CD4-positive, alpha-beta T cell treated with Interleukin-17A for 1 hour (primary cell): ENCODE data around the gene DIDO1.
"Not testable (repeated sequence)": the region's sequence is repeated elsewhere in the genome, so short reads cannot be mapped to it uniquely, and the experiment has no call there.

Source experiments
- DNase-seq: peaks from one replicate; pipeline ENCODE4 v3.0.0-alpha.2; 2020

Gene DIDO1

GRCh38 chr20:62925420-62926228, 681 bp downstream of the DIDO1 start:
- DNase-seq: peak; percentile 65

DNA sequence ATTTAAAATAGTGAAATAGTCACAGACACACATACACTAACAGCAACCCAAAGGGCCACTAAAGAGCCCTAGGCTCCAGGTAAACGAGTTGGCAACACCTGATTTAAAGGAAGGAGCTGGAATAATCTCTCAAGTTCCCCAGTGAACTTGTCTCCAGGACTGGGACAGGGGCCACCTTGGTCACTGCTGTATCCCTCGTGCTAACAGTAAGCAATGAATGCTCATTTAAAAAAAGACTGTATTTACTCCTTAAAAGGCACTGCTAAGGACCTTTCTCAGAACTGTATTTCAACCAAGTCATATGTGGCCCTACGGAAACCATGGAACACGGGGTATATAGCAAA, 1.3 kb downstream of the DIDO1 start:
- no peak for DNase-seq

DNA sequence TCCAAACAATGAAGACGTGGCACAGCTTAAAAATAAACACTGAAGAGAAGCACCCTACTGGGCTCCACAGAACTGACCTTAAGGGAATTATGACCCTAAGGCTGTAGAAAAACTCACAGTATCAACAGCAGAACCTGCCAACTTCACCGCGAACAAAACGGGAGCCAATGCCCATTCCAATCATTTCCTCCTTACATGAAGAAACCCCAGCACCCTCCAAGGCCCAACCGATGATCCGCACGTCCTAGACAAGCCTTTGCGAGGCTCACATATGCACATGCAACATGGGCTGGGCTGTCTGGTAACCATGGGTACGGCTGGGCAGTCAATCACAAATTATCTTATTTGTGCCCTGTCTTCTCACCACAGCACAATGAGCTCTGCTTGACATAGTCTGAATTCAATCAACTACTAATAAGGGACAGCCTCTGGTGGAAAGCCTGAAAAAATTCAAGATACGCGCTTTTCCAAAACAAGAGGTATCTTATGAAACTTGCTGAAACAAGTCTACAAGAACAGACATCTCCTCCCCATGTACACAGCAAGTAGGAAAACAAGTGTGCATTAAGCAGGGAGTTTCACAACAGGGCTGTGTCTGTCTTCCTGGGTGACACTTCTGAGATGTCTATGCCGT, 1.7 kb downstream of the DIDO1 start:
- peak; percentile 66 for DNase-seq

DNA sequence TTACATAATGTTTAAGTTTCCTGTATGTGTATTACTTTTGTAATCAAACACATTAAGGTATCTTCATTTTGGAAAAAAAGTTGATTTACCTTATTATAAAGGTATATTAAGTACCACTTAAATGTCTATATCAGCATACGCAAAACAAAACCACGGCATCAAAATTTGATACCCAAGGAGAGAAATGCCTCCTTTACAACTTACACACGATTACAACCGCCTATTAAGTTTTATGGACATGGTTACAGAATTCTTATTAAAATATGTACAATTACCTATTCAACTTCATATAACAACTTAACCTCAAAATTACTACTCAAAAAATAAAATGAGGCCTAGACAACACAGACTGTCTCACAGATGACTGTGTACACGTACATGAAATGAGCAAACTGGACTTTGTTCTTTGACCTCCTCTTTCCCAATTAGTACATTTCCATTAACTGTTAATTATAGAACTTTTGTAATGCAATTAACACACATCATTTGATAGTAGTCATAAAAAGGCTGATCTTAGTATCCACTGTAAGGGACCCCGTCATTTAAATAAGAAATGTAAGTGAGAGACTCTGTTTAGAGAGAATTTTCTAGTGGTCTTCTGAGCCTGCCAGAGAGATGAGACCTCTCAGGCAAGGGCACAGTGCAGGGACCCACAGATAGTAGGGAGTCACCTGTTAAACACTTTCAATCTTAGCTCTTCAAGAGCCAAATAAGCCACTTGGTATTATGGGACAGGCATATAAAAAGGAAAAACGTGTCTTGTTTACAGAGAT, 2.5 kb downstream of the DIDO1 start:
- no peak for DNase-seq

- not testable (repeated sequence) for DNase-seq
These were observed 3.1 kb downstream of the DIDO1 start for GRCh38 chr20:62923059-62923668.

DNA sequence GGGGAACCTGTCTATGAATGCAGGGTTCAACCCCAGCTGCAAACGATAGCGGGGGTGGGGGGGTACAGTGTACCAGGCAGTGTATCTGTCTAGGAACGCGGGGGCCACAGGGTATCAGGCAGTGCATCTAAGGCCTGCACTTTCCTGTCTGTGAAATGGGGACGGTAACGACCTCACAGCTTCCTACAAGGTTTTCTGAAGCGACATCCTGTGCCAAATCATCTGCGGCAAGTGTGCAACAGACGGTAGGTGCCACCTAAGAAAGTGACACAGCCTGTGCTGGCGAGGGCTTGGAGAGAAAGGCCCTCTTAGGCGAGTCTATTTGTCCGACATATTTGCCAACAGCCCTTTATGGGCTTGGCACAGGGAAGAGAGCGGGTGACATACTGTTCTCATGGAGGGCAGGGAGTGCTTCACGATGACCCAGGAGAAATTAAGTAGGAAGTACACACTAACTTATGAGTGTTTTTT, 3.8 kb downstream of the DIDO1 start:
- peak; percentile 76 for DNase-seq

DNA sequence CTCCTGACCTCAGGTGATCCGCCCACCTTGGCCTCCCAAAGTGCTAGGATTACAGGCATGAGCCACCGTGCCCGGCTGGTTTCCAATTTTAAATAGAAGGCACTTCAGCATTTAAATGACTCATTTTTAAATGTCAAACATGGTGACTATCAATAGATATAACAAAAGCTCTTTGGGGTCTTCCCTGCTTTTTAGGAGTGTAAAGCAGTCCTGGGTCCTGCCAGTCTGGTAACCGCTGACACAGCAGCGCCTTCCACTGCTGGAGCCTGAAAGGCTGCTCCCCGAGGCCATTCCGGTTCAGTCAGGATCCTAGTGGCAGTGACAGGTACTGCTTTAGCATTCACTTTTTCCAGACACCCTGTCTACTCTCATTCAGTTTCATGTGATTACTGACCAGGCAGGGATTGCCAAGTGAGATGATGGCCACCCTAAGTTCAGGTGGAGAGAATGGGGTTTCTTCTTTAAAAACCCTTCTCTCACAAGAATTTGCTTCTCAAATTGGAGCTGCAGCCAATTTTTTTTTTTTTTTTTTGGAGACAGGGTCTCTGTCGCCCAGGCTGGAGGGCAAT, 5.1 kb downstream of the DIDO1 start:
- DNase-seq: peak; percentile 79

DNA sequence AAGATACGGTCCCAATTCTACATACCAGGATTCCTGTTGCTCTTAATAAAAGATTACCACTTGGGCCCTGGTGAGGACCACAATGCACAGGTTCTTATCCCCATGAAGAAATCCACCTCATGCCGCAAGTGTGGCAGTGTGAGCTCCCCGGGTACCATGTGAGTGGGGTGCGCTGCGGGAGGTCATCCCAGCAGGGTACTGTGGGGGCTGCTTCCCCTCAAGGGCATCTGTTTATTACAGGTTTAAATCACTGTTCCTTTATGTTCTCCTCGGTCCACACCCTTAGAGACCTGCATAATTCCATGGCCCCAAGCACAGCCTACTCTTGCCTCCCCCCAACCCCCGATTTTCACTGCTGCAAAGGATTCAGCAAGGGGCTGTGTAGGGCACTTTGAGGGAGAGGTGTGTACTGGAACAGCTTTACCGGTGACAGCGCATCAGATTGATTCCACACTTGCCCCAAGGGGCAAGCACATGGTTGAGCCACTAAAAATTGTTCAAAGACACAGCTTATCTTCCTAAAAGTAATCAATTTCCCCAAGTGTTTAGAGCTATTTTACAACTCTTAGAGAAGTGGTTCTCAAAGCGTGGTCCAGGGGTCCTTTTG, 6.2 kb downstream of the DIDO1 start:
- DNase-seq: no peak

GRCh38 chr20:62918831-62919230, 7.5 kb downstream of the DIDO1 start:
- peak; percentile 68 for DNase-seq

DNA sequence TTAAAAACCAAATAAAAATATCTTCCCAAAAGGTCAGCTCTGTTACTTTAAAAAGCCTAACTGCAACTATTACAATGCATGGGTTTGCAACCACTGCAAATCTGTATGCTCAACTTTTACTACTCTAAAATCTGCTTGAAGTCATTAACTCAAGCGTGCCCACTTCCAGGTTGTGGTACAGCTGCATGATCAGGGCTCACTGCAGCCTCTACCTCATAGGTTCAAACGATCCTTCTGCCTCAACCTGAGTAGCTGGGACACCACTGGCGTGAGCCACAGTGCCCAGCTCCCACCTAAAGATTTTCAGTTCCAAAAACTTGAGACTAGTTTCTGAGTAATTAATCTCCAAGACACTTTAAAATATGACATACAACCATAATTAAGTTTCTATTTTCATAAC, 8.2 kb downstream of the DIDO1 start:
- peak; percentile 35 for DNase-seq

GRCh38 chr20:62917720-62918119, 8.6 kb downstream of the DIDO1 start:
- DNase-seq: no peak

GRCh38 chr20:62916703-62917476, 9.4 kb downstream of the DIDO1 start:
- DNase-seq: no peak

DNA sequence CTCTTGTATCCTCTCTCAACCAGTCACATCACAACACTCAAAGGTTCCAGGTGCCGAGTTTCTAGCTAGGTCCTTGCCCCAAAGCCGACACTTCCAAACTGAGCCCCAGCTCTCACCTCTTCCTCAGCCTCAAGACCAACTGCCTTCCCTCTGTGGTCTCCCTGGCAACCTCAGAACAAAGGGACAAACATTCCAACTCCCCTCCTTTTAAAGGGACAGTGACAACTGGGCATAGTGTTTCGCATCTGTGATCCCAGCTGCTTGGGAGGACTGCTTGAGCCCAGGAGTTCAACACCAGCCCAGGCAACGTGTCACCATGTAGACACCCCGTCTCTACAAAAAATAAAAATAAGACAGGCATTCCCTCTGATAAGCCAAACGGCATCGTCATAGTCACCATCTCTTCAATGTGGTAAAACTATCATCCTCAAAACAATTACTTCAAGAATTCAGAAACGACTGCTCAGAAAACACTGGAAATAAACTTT, 11.3 kb downstream of the DIDO1 start:
- DNase-seq: peak; percentile 43

DNA sequence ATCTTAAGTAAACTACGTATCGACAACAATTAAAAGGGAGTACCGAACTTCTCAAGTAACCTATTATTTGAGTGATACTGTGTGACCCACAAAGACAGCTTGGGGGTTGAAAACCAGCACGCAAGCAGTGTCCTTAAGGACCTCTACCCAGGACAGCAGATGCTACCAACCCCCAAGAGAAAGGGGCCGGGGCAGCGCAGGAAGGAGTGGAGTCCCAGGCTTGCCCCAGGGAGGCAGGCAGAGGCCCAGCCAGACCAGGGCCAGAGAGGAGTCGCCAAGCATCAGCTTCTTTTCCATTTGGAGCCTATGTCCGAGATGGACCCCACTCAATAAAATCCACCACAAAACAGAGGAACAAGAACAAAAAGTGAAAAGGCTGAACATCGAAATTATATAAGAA, 11.9 kb downstream of the DIDO1 start:
- no peak for DNase-seq

DNA sequence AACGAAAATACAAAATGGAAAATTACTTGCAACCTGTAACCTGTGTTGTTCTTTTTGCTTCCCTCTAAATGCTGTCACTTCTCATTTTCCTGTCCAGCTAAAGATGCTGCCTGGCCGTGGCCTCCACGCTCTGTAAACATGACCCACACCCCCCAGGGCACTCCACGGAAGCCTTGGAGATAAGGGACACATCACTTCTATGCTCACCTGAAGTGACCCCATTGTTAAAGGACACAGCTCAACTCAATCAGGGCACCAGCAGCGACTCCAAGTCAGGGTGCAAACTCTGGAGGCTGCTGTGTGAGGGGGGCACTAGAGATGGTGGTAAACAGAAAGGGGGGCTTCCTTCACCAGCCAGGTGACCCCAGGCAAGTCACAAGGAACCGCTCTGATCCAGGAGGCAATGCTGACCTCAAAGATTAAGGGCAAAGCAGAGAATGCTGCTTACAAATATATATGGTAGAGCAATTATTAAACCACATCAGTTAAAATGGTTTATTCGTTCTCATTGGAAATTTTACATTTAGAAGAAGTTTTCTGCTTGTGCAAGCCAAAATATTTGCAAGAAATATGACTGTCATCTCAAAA, 13.2 kb downstream of the DIDO1 start:
- DNase-seq: no peak

GRCh38 chr20:62911701-62912280, 14.5 kb downstream of the DIDO1 start:
- DNase-seq: no peak

DNA sequence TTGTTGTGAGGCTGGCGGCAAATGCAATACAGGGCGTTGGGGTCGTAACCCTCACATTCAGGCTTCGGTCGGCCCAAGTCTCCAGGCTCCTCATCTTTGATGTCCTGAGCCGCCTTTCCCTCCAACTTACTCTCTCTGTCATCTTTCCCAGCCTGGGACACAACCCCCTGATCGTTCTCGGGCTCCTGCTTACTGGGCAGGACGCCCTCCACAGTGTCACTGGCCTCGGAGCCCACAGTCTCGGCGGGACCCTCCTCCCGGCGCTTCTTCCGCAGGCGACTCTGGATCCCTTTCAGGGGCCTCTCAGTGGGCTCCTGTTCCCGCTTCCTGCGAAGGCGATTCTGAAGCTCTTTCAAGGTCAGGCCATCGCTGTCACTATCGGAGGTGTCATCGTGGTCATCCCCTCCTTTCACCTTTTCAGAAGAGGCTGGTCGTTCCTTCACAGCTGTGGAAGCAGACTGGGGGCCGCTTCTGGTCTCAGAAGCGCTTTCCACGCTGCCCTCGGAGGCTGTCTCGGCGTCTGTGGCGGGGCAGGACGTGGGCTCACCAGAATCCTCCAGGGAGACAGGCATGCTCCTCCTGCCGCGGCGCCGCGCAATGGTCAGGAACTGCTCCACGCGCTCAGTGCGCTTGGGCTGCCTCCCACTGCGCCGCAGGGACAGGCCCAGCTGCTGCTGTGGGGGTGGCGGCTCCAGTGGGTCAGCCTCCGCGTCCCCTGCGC, 15.4 kb downstream of the DIDO1 start:
- DNase-seq: no peak

GRCh38 chr20:62910217-62910766, 16.0 kb downstream of the DIDO1 start:
- no peak for DNase-seq

DNA sequence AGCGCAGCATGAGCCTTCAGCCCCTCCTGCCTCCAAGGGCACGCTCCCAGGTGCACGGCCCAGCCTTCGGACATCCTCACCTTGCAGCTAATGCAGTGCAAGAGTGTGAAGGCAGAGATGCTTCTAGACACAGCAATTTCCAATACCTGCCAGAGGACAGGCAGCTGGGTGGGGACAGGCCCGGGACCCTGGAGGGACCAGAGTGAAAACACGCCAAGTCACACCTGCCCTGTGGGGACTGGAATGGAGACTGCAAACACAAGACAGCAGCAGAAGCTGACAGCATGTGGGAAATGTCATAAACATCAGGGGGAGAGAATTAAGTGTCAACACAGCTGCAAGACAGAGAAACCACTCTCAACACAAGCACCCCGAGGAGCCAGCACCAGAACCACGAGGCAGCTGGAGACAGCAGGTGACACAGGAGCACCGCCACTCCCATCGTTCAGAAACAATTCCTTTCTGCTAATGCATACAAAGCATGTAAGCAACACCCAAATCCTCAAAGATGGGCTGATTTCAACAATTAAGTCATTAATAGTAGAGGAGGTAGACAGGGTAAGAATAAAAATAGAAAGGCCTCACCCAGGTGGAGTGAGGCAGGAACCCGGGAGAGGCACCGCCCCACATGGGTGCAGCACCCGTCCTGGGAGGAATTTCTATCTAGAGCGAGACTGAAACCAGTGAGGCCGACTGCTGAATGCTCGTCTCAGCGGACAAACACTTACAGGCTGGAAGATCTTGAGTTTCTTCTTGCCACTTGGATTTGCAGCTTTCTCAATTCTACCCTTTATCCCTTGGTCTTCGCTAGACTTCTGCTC, 17.1 kb downstream of the DIDO1 start:
- DNase-seq: no peak
